GM23338 (cell line): ENCODE measurements around the gene DGCR8. TPM values are rescaled to one million over a fixed set of nuclear protein-coding genes. Genes with fewer than 3 reads are reported as not detected.

Experiments used
- ATAC-seq: fragments of 200-7000 bp; cut with Tn5 transposase; 3 replicates; pipeline ENCODE4 v1.9.1; 2020
- DNase-seq: peaks from one replicate; pipeline ENCODE4 v3.0.0-alpha.2; 2015; ENCODE audit warnings: low spot score
- H2AFZ ChIP-seq: fragments of 200-600 bp; sonication (generic); 2 replicates; pipeline ENCODE4 v1.8.0; 2016; ENCODE audit warnings: antibody characterized with exemption, mild to moderate bottlenecking, moderate library complexity
- H3F3A ChIP-seq: fragments of 200-600 bp; sonication (generic); replicated peaks from 2 replicates; pipeline ENCODE4 v1.8.0; 2017; ENCODE audit warnings: antibody characterized with exemption, mixed run types, low read depth
- H3K27ac ChIP-seq: fragments of 200-600 bp; sonication (generic); 2 replicates; pipeline ENCODE4 v1.6.1; 2016; ENCODE audit warnings: low read depth
- H3K27me3 ChIP-seq: fragments of 200-600 bp; sonication (generic); 2 replicates; pipeline ENCODE4 v1.8.0; 2016; ENCODE audit warnings: mild to moderate bottlenecking, mixed run types, moderate library complexity; ENCODE audit not compliant: insufficient read depth
- H3K36me3 ChIP-seq: fragments of 200-600 bp; sonication (generic); 2 replicates; pipeline ENCODE4 v1.8.0; 2016; ENCODE audit warnings: mild to moderate bottlenecking; ENCODE audit not compliant: insufficient read depth
- H3K4me1 ChIP-seq: fragments of 200-600 bp; sonication (generic); 2 replicates; pipeline ENCODE4 v1.8.0; 2016; ENCODE audit warnings: mild to moderate bottlenecking, moderate library complexity; ENCODE audit not compliant: insufficient read depth
- H3K4me2 ChIP-seq: fragments of 200-600 bp; sonication (generic); 2 replicates; pipeline ENCODE4 v1.7.1; 2017; ENCODE audit warnings: mixed run types
- H3K4me3 ChIP-seq: fragments of 200-600 bp; sonication (generic); 2 replicates; pipeline ENCODE4 v1.6.1; 2016; ENCODE audit warnings: mixed run types
- H3K79me2 ChIP-seq: fragments of 200-600 bp; sonication (generic); replicated peaks from 2 replicates; pipeline ENCODE4 v1.8.0; 2017; ENCODE audit warnings: mild to moderate bottlenecking; ENCODE audit not compliant: insufficient read depth
- H3K9me2 ChIP-seq: fragments of 200-600 bp; sonication (generic); 2 replicates; pipeline ENCODE4 v1.8.0; 2017; ENCODE audit not compliant: insufficient read depth
- H4K20me1 ChIP-seq: fragments of 200-600 bp; sonication (generic); replicated peaks from 2 replicates; pipeline ENCODE4 v1.8.0; 2017; ENCODE audit warnings: mild to moderate bottlenecking; ENCODE audit not compliant: insufficient read depth
- H3K27ac Mint-ChIP-seq: 2 replicates; pipeline ENCODE4 v1.8.0; 2020; ENCODE audit warnings: inconsistent platforms, mild to moderate bottlenecking, moderate library complexity, mixed read lengths
- H3K27me3 Mint-ChIP-seq: 3 replicates; pipeline ENCODE4 v1.8.0; 2022; ENCODE audit warnings: low read depth, mild to moderate bottlenecking, moderate library complexity, mixed read lengths, inconsistent platforms; ENCODE audit not compliant: insufficient read depth, poor library complexity
- H3K36me3 Mint-ChIP-seq: 3 replicates; pipeline ENCODE4 v1.8.0; 2021; ENCODE audit warnings: low read depth, mild to moderate bottlenecking, inconsistent platforms, moderate library complexity, mixed read lengths
- H3K4me1 Mint-ChIP-seq: 3 replicates; pipeline ENCODE4 v1.8.0; 2020; ENCODE audit warnings: mild to moderate bottlenecking, inconsistent platforms, mixed read lengths
- H3K4me3 Mint-ChIP-seq: 3 replicates; pipeline ENCODE4 v1.8.0; 2021; ENCODE audit warnings: moderate library complexity, mild to moderate bottlenecking, inconsistent platforms, mixed read lengths
- H3K9me3 Mint-ChIP-seq: 3 replicates; pipeline ENCODE4 v1.8.0; 2020; ENCODE audit warnings: moderate library complexity, mild to moderate bottlenecking, inconsistent platforms, mixed read lengths
- EZH2phosphoT487 ChIP-seq: fragments of 200-600 bp; sonication (generic); IDR thresholded peaks from one replicate; pipeline ENCODE4 v1.8.1; 2018; ENCODE audit warnings: antibody characterized with exemption; ENCODE audit not compliant: unreplicated experiment
- POLR2AphosphoS5 ChIP-seq: IDR thresholded peaks from 2 replicates; pipeline ENCODE4 v1.6.1; 2016; ENCODE audit warnings: antibody characterized with exemption, low read depth
- ZNF331 ChIP-seq: fragments of 250-450 bp; sonication (Bioruptor Pico); IDR thresholded peaks from 2 replicates; pipeline ENCODE4 v1.5.0; 2020; ENCODE audit warnings: low read depth, mild to moderate bottlenecking, moderate library complexity
- polyA plus RNA-seq: library from polyadenylated mRNA; unstranded; fragments of >200 nt; fragmentation: Nextera tagmentation; extraction: Ambion mirVana; gene quantifications from 2 replicates; pipeline ENCODE4 v1.2.1, GENCODE V29; 2016
- total RNA-seq: library from RNA; depleted of rRNA; stranded (reverse); fragments of >200 nt; shearing (Covaris generic); gene quantifications from 2 replicates; pipeline ENCODE4 v1.2.3, GENCODE V29; 2014
- TF ChIP-seq, protein P1 (sequence below): IDR thresholded peaks from 2 replicates; pipeline ENCODE4 v1.6.1; 2016; ENCODE audit warnings: antibody characterized with exemption
- TF ChIP-seq, protein P2 (sequence below), 2 experiments: fragments of 200-600 bp in 1 of 2; sonication (generic) in 1 of 2; conservative IDR thresholded peaks; 2 replicates each; pipeline versions ENCODE4 v1.5.1 to v1.6.1; 2016 to 2017; ENCODE audit warnings: antibody characterized with exemption in 2 of 2, low read depth in 2 of 2, mild to moderate bottlenecking in 2 of 2, moderate library complexity in 1 of 2
- TF ChIP-seq, protein P3 (sequence below): IDR thresholded peaks from one replicate; pipeline ENCODE4 v1.6.1; 2018; ENCODE audit warnings: antibody characterized with exemption; ENCODE audit not compliant: unreplicated experiment

Gene DGCR8
- total and polyA plus RNA-seq, 2 experiments from 2014 or later: 12.2 to 48.9 TPM

DNA sequence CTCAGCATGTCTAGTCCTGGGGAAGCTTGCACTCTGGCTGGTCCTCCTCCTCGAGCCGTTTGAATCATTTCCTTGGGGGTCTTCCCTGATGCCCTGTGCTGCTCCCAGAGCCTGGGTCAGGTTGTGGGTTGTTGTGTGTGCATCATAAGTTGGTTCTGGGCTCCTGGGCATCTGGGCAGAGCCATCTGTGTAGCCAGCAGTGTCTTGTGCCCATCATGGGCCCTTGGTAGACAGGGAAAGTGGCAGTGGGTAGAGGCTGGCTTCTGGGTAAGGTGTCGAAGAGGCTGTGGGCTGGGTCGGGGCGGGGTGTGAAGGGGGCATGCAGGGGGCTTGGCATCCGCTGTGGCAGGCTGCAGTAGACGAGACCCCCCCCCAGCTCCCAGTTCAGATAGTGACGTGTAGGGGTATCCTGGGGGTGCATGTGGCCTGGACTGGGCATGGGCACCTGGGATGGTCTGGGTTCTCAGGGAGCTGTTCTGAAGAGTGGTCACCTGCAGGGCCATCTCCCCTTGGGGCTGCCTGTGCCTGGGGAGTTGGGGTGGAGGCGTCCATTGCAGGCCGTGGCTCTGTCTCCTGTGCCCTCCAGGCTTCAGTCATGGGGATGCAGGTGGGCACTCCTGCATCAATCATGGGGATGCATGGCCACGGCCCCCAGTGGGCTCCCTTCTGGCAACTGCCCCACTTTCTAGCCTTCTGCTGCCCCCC lies 44.2 kb downstream of the DGCR8 start (continued):
- TF ChIP-seq, protein P1, sequence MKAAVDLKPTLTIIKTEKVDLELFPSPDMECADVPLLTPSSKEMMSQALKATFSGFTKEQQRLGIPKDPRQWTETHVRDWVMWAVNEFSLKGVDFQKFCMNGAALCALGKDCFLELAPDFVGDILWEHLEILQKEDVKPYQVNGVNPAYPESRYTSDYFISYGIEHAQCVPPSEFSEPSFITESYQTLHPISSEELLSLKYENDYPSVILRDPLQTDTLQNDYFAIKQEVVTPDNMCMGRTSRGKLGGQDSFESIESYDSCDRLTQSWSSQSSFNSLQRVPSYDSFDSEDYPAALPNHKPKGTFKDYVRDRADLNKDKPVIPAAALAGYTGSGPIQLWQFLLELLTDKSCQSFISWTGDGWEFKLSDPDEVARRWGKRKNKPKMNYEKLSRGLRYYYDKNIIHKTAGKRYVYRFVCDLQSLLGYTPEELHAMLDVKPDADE: no peak
- TF ChIP-seq, protein P2, sequence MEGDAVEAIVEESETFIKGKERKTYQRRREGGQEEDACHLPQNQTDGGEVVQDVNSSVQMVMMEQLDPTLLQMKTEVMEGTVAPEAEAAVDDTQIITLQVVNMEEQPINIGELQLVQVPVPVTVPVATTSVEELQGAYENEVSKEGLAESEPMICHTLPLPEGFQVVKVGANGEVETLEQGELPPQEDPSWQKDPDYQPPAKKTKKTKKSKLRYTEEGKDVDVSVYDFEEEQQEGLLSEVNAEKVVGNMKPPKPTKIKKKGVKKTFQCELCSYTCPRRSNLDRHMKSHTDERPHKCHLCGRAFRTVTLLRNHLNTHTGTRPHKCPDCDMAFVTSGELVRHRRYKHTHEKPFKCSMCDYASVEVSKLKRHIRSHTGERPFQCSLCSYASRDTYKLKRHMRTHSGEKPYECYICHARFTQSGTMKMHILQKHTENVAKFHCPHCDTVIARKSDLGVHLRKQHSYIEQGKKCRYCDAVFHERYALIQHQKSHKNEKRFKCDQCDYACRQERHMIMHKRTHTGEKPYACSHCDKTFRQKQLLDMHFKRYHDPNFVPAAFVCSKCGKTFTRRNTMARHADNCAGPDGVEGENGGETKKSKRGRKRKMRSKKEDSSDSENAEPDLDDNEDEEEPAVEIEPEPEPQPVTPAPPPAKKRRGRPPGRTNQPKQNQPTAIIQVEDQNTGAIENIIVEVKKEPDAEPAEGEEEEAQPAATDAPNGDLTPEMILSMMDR (conservative IDR thresholded peaks at IDR 0.05; ENCODE audit: low read depth in 2 of 2): no peak
- no peak for TF ChIP-seq ZNF331

DNA sequence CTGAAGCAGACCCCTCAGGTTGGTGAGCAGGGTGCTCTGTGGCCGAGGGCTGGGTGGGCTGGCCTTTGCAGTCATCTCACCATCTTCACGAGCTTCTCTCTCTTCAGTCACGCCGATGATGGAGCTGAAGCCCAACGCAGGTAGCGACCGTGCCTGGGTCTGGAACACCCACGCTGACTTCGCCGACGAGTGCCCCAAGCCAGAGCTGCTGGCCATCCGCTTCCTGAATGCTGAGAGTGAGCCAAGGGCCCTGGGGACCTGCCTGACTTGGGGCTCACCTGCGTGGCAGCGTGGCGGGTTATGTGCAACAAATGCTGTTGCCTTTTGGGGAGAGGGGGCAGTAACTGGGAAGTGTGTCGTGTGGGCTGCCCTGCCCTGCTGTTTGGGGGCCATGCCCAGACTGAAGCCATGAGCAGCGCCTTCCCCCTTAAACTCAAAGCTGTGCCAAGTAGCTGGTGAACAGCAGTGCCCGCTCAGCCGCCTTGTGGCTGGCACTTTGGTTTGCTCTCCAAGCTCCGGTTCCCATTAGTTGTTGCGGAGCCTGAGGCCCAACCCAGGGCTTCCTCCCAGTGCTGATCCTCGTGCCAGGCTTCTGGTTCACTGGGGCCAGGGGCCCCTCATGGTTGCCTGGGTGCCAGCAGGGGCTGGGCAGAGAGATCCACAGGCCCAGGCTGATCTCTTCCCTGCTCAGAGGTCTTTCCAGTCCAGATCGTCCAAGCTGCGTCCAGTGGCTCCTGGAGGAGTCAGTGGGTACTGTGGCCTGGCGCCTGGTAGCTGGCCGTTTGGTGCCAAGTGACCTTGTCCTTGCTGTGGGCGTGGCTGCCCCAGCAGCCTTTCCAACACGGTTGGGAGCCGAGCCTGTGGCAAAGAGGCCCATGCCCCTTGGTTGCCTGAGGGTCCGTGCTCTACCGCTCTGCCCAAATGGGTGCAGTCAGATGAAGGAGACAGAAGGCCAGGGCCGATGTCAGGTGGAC lies 45.4 kb downstream of the DGCR8 start:
- TF ChIP-seq POLR2AphosphoS5 (no peak), ZNF331 (no peak), EZH2phosphoT487 (no peak)
- TF ChIP-seq, protein P3, sequence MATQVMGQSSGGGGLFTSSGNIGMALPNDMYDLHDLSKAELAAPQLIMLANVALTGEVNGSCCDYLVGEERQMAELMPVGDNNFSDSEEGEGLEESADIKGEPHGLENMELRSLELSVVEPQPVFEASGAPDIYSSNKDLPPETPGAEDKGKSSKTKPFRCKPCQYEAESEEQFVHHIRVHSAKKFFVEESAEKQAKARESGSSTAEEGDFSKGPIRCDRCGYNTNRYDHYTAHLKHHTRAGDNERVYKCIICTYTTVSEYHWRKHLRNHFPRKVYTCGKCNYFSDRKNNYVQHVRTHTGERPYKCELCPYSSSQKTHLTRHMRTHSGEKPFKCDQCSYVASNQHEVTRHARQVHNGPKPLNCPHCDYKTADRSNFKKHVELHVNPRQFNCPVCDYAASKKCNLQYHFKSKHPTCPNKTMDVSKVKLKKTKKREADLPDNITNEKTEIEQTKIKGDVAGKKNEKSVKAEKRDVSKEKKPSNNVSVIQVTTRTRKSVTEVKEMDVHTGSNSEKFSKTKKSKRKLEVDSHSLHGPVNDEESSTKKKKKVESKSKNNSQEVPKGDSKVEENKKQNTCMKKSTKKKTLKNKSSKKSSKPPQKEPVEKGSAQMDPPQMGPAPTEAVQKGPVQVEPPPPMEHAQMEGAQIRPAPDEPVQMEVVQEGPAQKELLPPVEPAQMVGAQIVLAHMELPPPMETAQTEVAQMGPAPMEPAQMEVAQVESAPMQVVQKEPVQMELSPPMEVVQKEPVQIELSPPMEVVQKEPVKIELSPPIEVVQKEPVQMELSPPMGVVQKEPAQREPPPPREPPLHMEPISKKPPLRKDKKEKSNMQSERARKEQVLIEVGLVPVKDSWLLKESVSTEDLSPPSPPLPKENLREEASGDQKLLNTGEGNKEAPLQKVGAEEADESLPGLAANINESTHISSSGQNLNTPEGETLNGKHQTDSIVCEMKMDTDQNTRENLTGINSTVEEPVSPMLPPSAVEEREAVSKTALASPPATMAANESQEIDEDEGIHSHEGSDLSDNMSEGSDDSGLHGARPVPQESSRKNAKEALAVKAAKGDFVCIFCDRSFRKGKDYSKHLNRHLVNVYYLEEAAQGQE: no peak
- no peak overlapping the region for H3K4me3 Mint-ChIP-seq
- H3K4me2 ChIP-seq: no peak overlapping the region
- H2AFZ ChIP-seq: no peak overlapping the region
- no peaks in the 10 kb centered on the region for H3K27me3 ChIP-seq
- H3K27ac Mint-ChIP-seq: no peak overlapping the region; the same call in 1 of the 2 replicates
- H3K4me1 Mint-ChIP-seq: peaks cover 5% of the 10 kb centered on the region; the same call in 2 of the 3 replicates
- no peak overlapping the region for H3K4me3 ChIP-seq
- peaks cover 20% of the 10 kb centered on the region for H3K27me3 Mint-ChIP-seq
- no peak for DNase-seq
- H3K4me1 ChIP-seq: no peaks in the 10 kb centered on the region
- peaks cover 34% of the 10 kb centered on the region for H3K36me3 ChIP-seq
- H3F3A ChIP-seq: peaks cover 50% of the 10 kb centered on the region
- no peaks in the 10 kb centered on the region for H3K9me3 Mint-ChIP-seq
- peaks cover 29% of the 10 kb centered on the region for H3K79me2 ChIP-seq
- H4K20me1 ChIP-seq: peaks cover 30% of the 10 kb centered on the region
- H3K9me2 ChIP-seq: no peaks in the 10 kb centered on the region
- ATAC-seq: no peak
- H3K36me3 Mint-ChIP-seq: peaks cover 78% of the 10 kb centered on the region
- no peak overlapping the region for H3K27ac ChIP-seq
